Stimulated activated CD4-positive, alpha-beta T cell treated with anti-CD3 and anti-CD28 coated beads, Interleukin-4, amount 100 ng/mL, for 24 hours (primary cell): ENCODE measurements around the gene LEF1.
"Not testable (repeated sequence)": the region's sequence is repeated elsewhere in the genome, so short reads cannot be mapped to it uniquely, and the experiment has no call there.

Experiments used
- DNase-seq: peaks from one replicate; pipeline ENCODE4 v3.0.0-alpha.2; 2020

Gene LEF1

DNA sequence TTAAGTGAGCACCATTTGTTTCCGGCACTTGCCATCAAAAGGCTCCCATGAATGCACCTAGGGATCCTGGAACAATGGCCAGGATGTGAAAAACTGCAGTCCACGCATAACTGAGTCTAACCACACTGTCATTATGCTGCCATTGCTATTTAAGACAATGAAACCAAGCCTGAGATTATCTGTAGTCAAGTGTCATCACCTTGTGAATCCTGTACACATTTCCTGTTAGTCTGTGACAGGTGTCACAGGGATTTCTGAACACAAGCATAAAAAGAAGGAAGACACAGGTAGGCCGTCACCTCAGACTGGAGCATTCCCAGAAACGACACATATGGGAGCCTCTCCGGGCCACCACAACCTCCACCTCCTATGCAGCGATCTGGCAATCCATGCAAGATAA, 112.3 kb downstream of the LEF1 start:
- DNase-seq, result no peak

DNA sequence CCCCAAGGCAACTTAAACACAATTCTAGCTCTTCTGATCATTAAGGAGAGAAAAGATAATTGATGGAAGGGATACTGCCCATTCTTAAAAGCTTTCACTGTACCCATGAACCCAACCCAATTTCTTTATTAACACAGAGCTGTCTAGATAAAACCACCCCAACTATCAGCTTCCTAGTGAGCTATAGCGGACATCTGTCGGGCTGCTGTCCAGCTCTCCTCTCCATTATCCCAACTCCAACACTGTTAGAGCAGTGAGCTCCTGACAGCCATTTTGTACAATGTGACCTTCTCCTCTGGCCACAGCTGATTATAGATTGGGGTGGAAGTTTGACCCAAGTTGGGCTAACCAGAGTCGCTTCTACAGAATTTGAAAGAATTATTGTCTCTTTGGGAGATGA, 112.9 kb downstream of the LEF1 start:
- no peak for DNase-seq

- DNase-seq, result no peak
Measured at GRCh38 chr4:108054025-108054638, 114.6 kb downstream of the LEF1 start.

- no peak for DNase-seq
Measured at GRCh38 chr4:108053251-108053711, 115.5 kb downstream of the LEF1 start.

GRCh38 chr4:108052558-108053120, 116.1 kb downstream of the LEF1 start:
- no peak for DNase-seq

- DNase-seq, result no peak
Measured at GRCh38 chr4:108051343-108051742, 117.4 kb downstream of the LEF1 start.

DNA sequence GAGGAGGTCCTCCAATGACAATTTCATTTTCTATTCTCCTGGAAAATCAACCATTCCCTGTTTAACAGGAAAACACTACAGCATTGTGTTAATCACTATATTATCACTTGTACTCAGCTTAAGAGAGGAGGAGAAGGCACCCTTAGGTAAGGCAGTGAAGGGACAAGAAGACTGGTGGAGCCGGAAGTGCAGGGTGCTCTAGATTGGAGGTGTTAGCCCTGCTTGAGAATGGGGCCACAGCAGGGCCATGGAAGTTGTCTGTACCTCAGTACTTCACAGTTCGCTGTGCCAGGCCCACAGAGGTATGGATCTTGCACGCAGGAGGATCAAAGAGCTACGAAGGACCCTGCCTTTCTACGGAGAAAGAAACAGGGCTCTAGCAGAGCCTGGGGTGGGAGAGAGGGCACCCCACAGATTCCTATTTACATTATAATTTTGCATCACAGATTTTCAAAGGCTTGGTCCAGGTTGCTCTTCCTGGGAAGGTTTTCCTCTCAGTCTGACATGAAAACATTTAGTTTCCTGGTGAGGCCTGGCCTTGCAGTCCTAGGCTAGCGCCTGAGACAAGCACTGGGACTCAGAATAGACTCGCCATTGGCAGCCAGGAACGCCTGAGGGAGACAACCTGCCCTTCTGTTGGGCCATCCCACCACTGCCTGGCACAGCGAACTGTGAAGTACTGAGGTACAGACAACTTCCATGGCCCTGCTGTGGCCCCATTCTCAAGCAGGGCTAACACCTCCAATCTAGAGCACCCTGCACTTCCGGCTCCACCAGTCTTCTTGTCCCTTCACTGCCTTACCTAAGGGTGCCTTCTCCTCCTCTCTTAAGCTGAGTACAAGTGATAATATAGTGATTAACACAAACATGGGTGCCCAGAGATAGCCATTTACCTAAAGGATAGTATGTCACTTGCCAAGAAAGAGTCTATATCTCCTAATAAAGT, 118.3 kb downstream of the LEF1 start:
- DNase-seq, result not testable (repeated sequence)

DNA sequence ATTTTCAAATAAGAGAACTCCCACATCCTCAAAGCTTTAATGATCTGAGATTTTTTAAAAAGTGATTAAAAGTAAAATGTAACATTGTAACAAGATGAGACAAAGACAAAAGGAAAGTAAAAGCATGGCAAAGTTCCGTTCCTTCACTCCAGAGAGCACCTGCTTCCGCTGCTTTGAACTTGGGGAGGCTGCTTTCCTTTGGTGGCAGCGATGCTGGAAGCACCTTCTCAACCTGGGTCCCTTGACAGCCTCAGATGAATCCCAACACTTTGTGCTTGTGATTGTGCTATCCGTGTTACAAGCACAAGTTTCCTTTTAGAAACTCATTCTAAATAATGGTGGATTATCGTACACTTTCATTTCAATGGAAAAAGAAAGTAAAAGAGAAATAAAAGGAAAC, 119.3 kb downstream of the LEF1 start:
- peak; percentile 43 for DNase-seq

DNA sequence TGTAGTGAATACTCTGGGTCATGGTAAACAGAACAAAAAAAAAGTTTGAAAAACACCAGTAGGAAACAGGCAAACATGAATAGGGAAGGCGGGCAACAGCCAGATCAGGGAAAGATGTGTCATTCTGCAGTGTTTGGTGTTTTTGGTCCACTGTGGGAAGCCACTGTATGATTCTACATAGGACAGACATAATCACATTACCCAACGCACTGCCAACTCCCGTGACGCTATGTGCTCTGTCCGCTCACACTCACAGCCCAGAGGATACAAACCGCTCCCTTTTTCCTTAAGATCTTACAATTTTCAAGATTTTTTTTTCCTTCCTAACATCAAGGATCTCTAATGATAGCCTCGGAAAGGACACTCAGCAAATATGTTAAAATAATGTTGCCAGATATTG, 119.7 kb downstream of the LEF1 start:
- no peak for DNase-seq

- no peak for DNase-seq
Measured at GRCh38 chr4:108048157-108048556, 120.6 kb downstream of the LEF1 start.

DNA sequence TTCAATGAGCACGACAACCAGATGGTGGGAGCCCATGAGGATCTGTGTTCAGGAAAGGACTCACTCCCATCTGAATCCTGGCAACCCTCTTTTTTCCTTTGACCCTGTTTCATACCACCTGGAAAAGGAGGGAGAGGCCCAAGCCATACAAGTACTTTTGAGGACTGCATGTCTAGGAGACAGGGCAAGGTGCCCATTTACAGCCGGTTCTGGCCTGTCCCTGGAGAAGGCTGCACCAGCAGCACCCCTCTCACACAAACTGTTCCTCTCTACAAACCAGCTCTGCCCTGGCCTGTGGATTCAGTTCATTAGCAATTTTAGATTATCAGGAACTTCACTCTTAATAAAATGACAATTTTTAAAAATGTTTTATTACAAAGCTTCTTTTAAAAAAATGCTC, 121.5 kb downstream of the LEF1 start:
- no peak for DNase-seq

- DNase-seq, result peak; percentile 22
Measured at GRCh38 chr4:108045687-108046024, 123.1 kb downstream of the LEF1 start.

DNA sequence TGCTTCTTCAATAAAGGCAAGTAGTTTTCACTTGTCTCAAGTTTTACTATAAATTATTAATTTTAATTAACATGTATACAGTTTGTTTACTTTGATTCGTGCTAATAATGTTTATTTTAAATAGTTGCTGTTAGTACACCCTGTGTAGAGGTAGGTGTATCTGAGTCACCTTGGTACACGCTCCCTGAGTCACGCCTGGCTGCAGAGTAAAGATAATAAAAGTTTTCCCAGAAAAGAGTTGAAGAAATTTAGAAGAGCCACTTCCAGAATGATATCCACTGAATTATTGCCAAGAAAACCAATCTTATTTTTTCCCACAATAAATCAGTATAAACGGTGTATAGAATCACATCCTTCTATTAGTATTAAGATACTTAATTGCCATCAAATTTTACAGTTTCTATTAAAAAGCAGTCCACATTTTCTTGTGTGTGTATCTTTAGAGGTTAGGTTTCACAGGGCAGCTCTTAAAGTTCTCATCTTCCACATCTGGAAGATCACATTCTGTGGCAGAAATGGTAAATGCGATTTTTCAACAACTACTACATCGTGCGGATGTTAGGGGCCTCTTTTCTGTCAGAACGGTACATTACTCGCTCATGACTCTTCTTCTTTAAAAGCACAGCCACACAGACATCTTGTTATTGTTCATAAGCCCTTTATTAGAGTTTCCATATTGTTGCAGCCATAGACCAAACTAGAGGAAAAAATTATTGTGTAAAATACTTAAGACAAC, 123.6 kb downstream of the LEF1 start:
- DNase-seq, result no peak

DNA sequence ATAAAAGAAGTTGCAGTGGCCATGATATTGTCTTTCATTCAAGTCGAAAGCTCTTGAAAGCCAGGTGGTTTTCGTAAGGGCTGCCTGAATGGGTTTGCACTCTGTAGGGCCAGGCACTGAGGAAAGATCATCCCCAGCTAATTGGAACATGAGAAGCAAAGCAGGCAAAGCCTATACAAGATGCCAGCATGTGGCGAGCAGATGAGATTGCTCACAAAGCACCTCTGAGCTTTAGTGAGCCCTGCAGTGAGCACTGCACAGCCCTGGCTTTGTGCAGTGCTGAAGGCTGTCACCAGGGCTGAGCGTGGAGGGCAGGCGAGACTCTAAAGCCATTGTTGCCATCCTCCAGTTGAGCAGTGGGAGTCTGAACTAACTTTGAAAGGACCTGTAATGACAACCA, 125.2 kb downstream of the LEF1 start:
- DNase-seq, result no peak

DNA sequence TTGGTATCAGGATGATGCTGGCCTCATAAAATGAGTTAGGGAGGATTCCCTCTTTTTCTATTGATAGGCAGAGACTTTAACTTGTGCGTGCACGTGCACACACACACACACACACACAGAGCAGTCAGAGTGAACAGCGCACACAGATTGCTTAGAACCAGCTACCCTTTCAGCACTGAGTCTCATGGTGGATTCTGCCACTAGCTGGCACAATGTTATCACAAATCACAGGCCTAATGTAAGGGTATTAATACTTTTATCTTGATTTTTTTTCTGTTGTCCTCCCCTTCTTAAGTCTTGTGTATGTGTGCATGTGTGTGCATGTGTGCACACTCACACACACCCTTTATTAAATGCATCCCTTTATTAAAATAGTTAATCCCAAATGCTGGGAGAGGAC, 125.8 kb downstream of the LEF1 start:
- no peak for DNase-seq

DNA sequence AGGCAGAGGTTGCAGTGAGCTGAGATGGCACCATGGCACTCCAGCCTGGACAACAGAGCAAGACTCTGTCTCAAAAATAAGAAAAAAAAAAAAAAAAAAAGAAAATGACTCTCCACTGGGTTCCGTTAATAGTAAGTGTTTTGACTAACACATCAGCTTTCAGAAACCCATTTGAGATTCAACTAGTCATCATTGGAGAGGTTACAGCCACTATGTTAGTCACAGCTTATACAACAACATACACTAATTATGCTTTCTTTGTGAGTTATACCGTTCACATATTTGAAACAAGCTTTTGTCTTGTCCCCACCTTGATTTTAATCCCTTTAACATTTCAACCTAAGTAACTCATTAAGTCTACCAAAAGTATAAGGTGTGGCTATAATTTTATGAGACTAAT, 130.8 kb downstream of the LEF1 start:
- DNase-seq, result no peak

- DNase-seq, result peak; percentile 72
Measured at GRCh38 chr4:108036213-108036612, 132.5 kb downstream of the LEF1 start.

DNA sequence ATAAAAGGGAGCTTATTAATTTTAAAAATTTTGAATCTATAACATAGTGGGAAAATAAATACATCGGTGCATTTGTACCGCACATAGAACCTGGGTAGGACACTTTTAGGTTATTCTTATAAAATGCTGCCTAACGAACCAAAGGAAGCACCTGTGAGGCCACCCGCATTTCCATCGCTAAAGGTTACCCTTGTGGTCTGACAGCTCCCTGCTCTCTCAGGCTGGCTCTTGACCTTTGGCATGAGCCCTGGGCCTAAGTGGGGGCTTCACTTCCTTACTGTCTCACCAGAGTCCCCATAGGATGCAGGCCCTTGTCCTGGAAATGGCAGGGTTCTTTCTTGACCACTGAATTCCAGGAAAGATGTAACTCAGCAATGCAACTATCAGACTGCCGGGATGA, 133.0 kb downstream of the LEF1 start:
- no peak for DNase-seq

GRCh38 chr4:108034565-108034964, 134.2 kb downstream of the LEF1 start:
- DNase-seq, result peak; percentile 46

- no peak for DNase-seq
Measured at GRCh38 chr4:108033348-108033747, 135.4 kb downstream of the LEF1 start.

DNA sequence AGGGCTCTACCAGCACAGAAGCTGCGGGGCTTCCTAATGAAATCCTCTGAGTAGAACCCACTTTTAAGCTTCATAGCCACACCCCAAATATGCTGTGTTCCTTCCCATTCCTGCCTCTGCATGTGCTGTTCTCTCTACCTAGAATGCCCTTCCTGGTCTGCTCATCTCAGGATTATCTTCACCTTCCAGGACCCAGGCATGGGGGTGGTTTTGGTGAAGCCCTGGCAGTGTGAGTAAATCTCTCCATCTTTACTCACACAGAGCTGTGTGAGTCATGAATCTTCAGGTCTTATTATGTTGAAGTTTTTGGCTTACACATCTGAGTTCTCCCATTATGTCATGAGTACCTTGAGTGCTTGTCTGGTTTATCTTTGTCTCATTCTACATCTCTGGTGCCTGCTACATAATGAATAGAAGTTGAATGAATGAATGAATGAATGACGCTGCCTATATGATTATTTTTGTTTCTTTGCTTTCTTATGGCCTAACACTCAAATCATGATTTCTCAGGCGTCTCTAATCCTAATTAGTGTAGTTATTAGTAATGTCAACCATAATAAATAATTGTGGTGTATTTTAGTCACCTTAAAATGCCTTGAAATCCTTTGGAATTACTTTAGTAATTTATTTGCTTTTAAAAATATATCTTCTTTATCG, 137.2 kb downstream of the LEF1 start:
- DNase-seq, result peak; percentile 70

DNA sequence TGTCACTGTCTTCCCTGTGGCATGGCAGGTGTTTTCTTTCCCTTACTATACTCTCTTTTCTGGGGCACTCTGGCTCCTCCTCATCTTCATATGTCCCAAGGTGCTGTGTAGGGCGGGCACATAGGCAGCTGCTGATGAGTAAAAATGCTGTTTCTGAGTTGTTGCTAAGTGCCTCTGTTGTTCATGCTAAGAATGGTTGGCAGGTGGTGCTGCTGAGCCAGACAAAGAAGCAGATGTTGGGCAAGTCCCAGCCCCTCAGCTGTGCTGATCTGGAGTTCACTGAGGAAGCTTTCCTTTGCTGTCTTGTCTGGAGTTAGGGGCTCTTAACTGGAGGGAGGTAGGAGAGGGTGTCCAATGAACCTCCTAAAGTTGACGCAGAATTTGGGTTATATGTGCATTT, 138.4 kb downstream of the LEF1 start:
- peak; percentile 79 for DNase-seq

- DNase-seq, result no peak
Measured at GRCh38 chr4:108029731-108030130, 139.0 kb downstream of the LEF1 start.
